Mesendoderm (in vitro differentiated cells): Measurements from ENCODE around the gene PITX2.

Experiments used
- DNase-seq: peaks from one replicate; pipeline ENCODE4 v3.0.0; 2013
- H2AK5ac ChIP-seq: 2 replicates; pipeline ENCODE4 v1.6.1; 2013; ENCODE audit warnings: low read length, inconsistent platforms
- H2BK120ac ChIP-seq: 2 replicates; pipeline ENCODE4 v1.6.1; 2013; ENCODE audit warnings: low read depth, mild to moderate bottlenecking, low read length, moderate library complexity, mixed read lengths
- H2BK15ac ChIP-seq: replicated peaks from 2 replicates; pipeline ENCODE4 v1.6.1; 2013; ENCODE audit warnings: low read depth, mild to moderate bottlenecking, moderate library complexity
- H2BK5ac ChIP-seq: 2 replicates; pipeline ENCODE4 v1.6.1; 2013; ENCODE audit warnings: low read length, inconsistent platforms
- H3K18ac ChIP-seq: 2 replicates; pipeline ENCODE4 v1.6.1; 2013; ENCODE audit warnings: mild to moderate bottlenecking, low read length, mixed read lengths
- H3K23ac ChIP-seq: one replicate; pipeline ENCODE4 v1.6.1; 2013; ENCODE audit warnings: low read length
- H3K27ac ChIP-seq: 2 replicates; pipeline ENCODE4 v1.5.1; 2013; ENCODE audit warnings: low read depth, mild to moderate bottlenecking, inconsistent platforms, low read length, moderate library complexity
- H3K27me3 ChIP-seq: 2 replicates; pipeline ENCODE4 v1.6.1; 2013; ENCODE audit warnings: low read length, control low read depth, mild to moderate bottlenecking, inconsistent platforms; ENCODE audit not compliant: insufficient read depth, poor library complexity
- H3K36me3 ChIP-seq: 2 replicates; pipeline ENCODE4 v1.6.1; 2013; ENCODE audit warnings: low read length, inconsistent platforms; ENCODE audit not compliant: control insufficient read depth, insufficient read depth
- H3K4ac ChIP-seq: one replicate; pipeline ENCODE4 v1.6.1; 2013; ENCODE audit warnings: low read depth, mild to moderate bottlenecking, low read length, moderate library complexity
- H3K4me1 ChIP-seq: 2 replicates; pipeline ENCODE4 v1.6.1; 2013; ENCODE audit warnings: low read depth, low read length, inconsistent platforms; ENCODE audit not compliant: control insufficient read depth
- H3K4me2 ChIP-seq: 2 replicates; pipeline ENCODE4 v1.6.1; 2013; ENCODE audit warnings: low read length
- H3K4me3 ChIP-seq: 2 replicates; pipeline ENCODE4 v1.5.1; 2013; ENCODE audit warnings: mild to moderate bottlenecking, low read length
- H3K56ac ChIP-seq: one replicate; pipeline ENCODE4 v1.6.1; 2013; ENCODE audit warnings: low read length
- H3K79me1 ChIP-seq: 2 replicates; pipeline ENCODE4 v1.6.1; 2013; ENCODE audit warnings: low read length, inconsistent platforms
- H3K79me2 ChIP-seq: 2 replicates; pipeline ENCODE4 v1.6.1; 2013; ENCODE audit warnings: mild to moderate bottlenecking, low read length; ENCODE audit not compliant: control insufficient read depth, insufficient read depth
- H3K9ac ChIP-seq: 2 replicates; pipeline ENCODE4 v1.6.1; 2013; ENCODE audit warnings: low read length, inconsistent platforms
- H4K5ac ChIP-seq: one replicate; pipeline ENCODE4 v1.6.1; 2013; ENCODE audit warnings: low read length
- H4K8ac ChIP-seq: one replicate; pipeline ENCODE4 v1.6.1; 2013; ENCODE audit warnings: low read depth, mild to moderate bottlenecking, control low read depth, low read length, moderate library complexity
- WGBS: extraction: QIAGEN DNeasy Blood & Tissue Kit; methylation state at CpG from one replicate; pipeline ENCODE4 v1.1.7; 2013; ENCODE audit warnings: low lambda C conversion rate, missing lambda C conversion rate; ENCODE audit not compliant: insufficient coverage; ENCODE audit errors: extremely low coverage; 5-methylcytosine and 5-hydroxymethylcytosine counted together

Gene PITX2

GRCh38 chr4:110631584-110632505 lies 9.0 kb upstream of the PITX2 start:
- H3K27ac ChIP-seq: no peak overlapping the region
- no peak overlapping the region for H2BK15ac ChIP-seq
- no peak overlapping the region for H3K4ac ChIP-seq
- no CpG with 5 or more reads among the region's 63 CpGs for WGBS
- peak overlapping the region; percentile 64 for H3K9ac ChIP-seq
- H2AK5ac ChIP-seq: no peak overlapping the region
- peak; percentile 97 for DNase-seq
- no peak overlapping the region for H4K5ac ChIP-seq
- peaks cover 33% of the 10 kb centered on the region for H3K27me3 ChIP-seq
- peak overlapping the region; percentile 82 for H3K4me2 ChIP-seq
- peak overlapping the region; percentile 27 for H3K4me3 ChIP-seq
- peaks cover 23% of the 10 kb centered on the region for H3K4me1 ChIP-seq
- H3K23ac ChIP-seq: no peak overlapping the region
- H3K79me2 ChIP-seq: no peaks in the 10 kb centered on the region
- no peak overlapping the region for H3K18ac ChIP-seq
- no peak overlapping the region for H2BK5ac ChIP-seq
- no peak overlapping the region for H4K8ac ChIP-seq
- H3K36me3 ChIP-seq: no peaks in the 10 kb centered on the region
- no peak overlapping the region for H2BK120ac ChIP-seq
- no peaks in the 10 kb centered on the region for H3K79me1 ChIP-seq
- H3K56ac ChIP-seq: peak overlapping the region; percentile 78

GRCh38 chr4:110630688-110631402 lies 8.0 kb upstream of the PITX2 start:
- no peak overlapping the region for H3K4me3 ChIP-seq
- H3K79me1 ChIP-seq: no peaks in the 10 kb centered on the region
- H3K56ac ChIP-seq: no peak overlapping the region
- peaks cover 40% of the 10 kb centered on the region for H3K27me3 ChIP-seq
- no peak overlapping the region for H3K27ac ChIP-seq
- H3K4me1 ChIP-seq: peaks cover 31% of the 10 kb centered on the region
- no peaks in the 10 kb centered on the region for H3K36me3 ChIP-seq
- no peak overlapping the region for H3K9ac ChIP-seq
- no peak overlapping the region for H2AK5ac ChIP-seq
- H4K5ac ChIP-seq: no peak overlapping the region
- H2BK120ac ChIP-seq: no peak overlapping the region
- no CpG with 5 or more reads among the region's 34 CpGs for WGBS
- peak overlapping the region; percentile 3 for H3K4me2 ChIP-seq
- no peak overlapping the region for H3K4ac ChIP-seq
- H3K79me2 ChIP-seq: no peaks in the 10 kb centered on the region
- peak overlapping the region; percentile 20 for H3K18ac ChIP-seq
- H2BK15ac ChIP-seq: no peak overlapping the region
- H3K23ac ChIP-seq: no peak overlapping the region
- H4K8ac ChIP-seq: no peak overlapping the region
- H2BK5ac ChIP-seq: no peak overlapping the region
- DNase-seq: peak; percentile 74

GRCh38 chr4:110629780-110630687 lies 7.2 kb upstream of the PITX2 start:
- no peak overlapping the region for H3K4ac ChIP-seq
- no peak overlapping the region for H3K9ac ChIP-seq
- DNase-seq: peak; percentile 19
- no peak overlapping the region for H2BK120ac ChIP-seq
- H2AK5ac ChIP-seq: no peak overlapping the region
- no peak overlapping the region for H4K8ac ChIP-seq
- no peak overlapping the region for H2BK5ac ChIP-seq
- peak overlapping the region; percentile 35 for H3K4me2 ChIP-seq
- no peaks in the 10 kb centered on the region for H3K79me1 ChIP-seq
- H3K79me2 ChIP-seq: no peaks in the 10 kb centered on the region
- peaks cover 36% of the 10 kb centered on the region for H3K4me1 ChIP-seq
- no peak overlapping the region for H3K27ac ChIP-seq
- H3K56ac ChIP-seq: peak overlapping the region; percentile 25
- H3K23ac ChIP-seq: no peak overlapping the region
- no peak overlapping the region for H4K5ac ChIP-seq
- H3K18ac ChIP-seq: peak overlapping the region; percentile 16
- peaks cover 40% of the 10 kb centered on the region for H3K27me3 ChIP-seq
- H2BK15ac ChIP-seq: no peak overlapping the region
- H3K4me3 ChIP-seq: no peak overlapping the region
- WGBS: no CpG with 5 or more reads among the region's 26 CpGs
- H3K36me3 ChIP-seq: no peaks in the 10 kb centered on the region

- Histone ChIP-seq H3K79me1 (no peaks in the 10 kb centered on the region), H3K4ac (no peak overlapping the region), H3K27ac (no peak overlapping the region), H4K8ac (no peak overlapping the region), H2BK120ac (no peak overlapping the region), H2BK15ac (no peak overlapping the region), H3K4me3 (no peak overlapping the region), H3K27me3 (peaks cover 39% of the 10 kb centered on the region), H3K36me3 (no peaks in the 10 kb centered on the region), H3K79me2 (no peaks in the 10 kb centered on the region), H4K5ac (no peak overlapping the region), H3K9ac (peak overlapping the region; percentile 16), H2AK5ac (no peak overlapping the region), H3K4me1 (peaks cover 32% of the 10 kb centered on the region), H3K18ac (peak overlapping the region; percentile 16), H3K56ac (peak overlapping the region; percentile 25), H3K4me2 (peak overlapping the region; percentile 35), H3K23ac (no peak overlapping the region), H2BK5ac (no peak overlapping the region)
- no CpG with 5 or more reads among the region's 36 CpGs for WGBS
- DNase-seq: peak; percentile 53
These were observed 6.4 kb upstream of the PITX2 start for GRCh38 chr4:110629214-110629754.

- WGBS: no CpG with 5 or more reads among the region's 26 CpGs
- H3K4me3 ChIP-seq: no peak overlapping the region
These were observed 5.9 kb upstream of the PITX2 start for GRCh38 chr4:110628663-110629213.

More at GRCh38 chr4:110628663-110629213, 5.9 kb upstream of the PITX2 start:
- H4K8ac ChIP-seq: no peak overlapping the region
- peaks cover 37% of the 10 kb centered on the region for H3K27me3 ChIP-seq
- no peaks in the 10 kb centered on the region for H3K79me1 ChIP-seq
- H4K5ac ChIP-seq: no peak overlapping the region
- no peak overlapping the region for H3K23ac ChIP-seq
- H3K4me2 ChIP-seq: peak overlapping the region; percentile 35
- DNase-seq: peak; percentile 65
- no peak overlapping the region for H3K4ac ChIP-seq
- H3K56ac ChIP-seq: peak overlapping the region; percentile 25
- H3K27ac ChIP-seq: no peak overlapping the region
- H3K4me1 ChIP-seq: peaks cover 32% of the 10 kb centered on the region
- H2AK5ac ChIP-seq: no peak overlapping the region
- no peaks in the 10 kb centered on the region for H3K36me3 ChIP-seq
- H3K18ac ChIP-seq: peak overlapping the region; percentile 1
- H2BK120ac ChIP-seq: no peak overlapping the region
- no peaks in the 10 kb centered on the region for H3K79me2 ChIP-seq
- peak overlapping the region; percentile 16 for H3K9ac ChIP-seq
- H2BK15ac ChIP-seq: no peak overlapping the region
- H2BK5ac ChIP-seq: no peak overlapping the region
